ENCODE data around the gene MMP19. TPM values are rescaled to one million over a fixed set of nuclear protein-coding genes. Genes with fewer than 3 reads are reported as not detected.
"Not testable (repeated sequence)": the region's sequence is repeated elsewhere in the genome, so short reads cannot be mapped to it uniquely, and the experiment has no call there.

MMP19 gene
- 6.8 and 7.9 TPM in 2 replicates for total RNA-seq (2012; rRNA removed)

GRCh38 chr12:55842681-55843429, at the start of gene MMP19:
MMP19 (minus strand) TSS chr12:55842936; CDS start chr12:55842830, 106 bp downstream.
- Histone ChIP-seq H3K4me1 (ENCODE audit: control insufficient read depth, insufficient read depth, low read length) (peaks cover 55% of the 10 kb centered on the region), H3K9ac (ENCODE audit: low read depth, low read length) (peak within 1 kb of the TSS; percentile 88), H3K27me3 (ENCODE audit: control insufficient read depth, insufficient read depth, low read length) (no peaks in the 10 kb centered on the region), H3K4me3 (ENCODE audit: low read length) (peak within 1 kb of the TSS; percentile 71), H3K4me2 (ENCODE audit: low read length) (peak within 1 kb of the TSS; percentile 87), H3K9me3 (replicated peaks; ENCODE audit: low read length) (no peaks in the 10 kb centered on the region), H3K36me3 (ENCODE audit: insufficient read depth, low read length) (peaks cover 12% of the 10 kb centered on the region)

- H3K27me3 ChIP-seq (ENCODE audit: control insufficient read depth, insufficient read depth, low read length) = no peaks in the 10 kb centered on the region
- no peaks in the 10 kb centered on the region for H3K36me3 ChIP-seq (ENCODE audit: insufficient read depth, low read length)
- H3K4me3 ChIP-seq (ENCODE audit: low read length) = no peak overlapping the region
- no peaks in the 10 kb centered on the region for H3K9me3 ChIP-seq (replicated peaks; ENCODE audit: low read length)
- no peak overlapping the region for H3K9ac ChIP-seq (ENCODE audit: low read depth, low read length)
- H3K4me2 ChIP-seq (ENCODE audit: low read length) = no peak overlapping the region
- no peaks in the 10 kb centered on the region for H3K4me1 ChIP-seq (ENCODE audit: control insufficient read depth, insufficient read depth, low read length)
Measured at GRCh38 chr12:55891310-55891709, 48.6 kb upstream of the MMP19 start.

GRCh38 chr12:55885113-55885512, 42.4 kb upstream of the MMP19 start:
- Histone ChIP-seq H3K4me2 (ENCODE audit: low read length) (no peak overlapping the region), H3K36me3 (ENCODE audit: insufficient read depth, low read length) (no peaks in the 10 kb centered on the region), H3K9ac (ENCODE audit: low read depth, low read length) (no peak overlapping the region), H3K27me3 (ENCODE audit: control insufficient read depth, insufficient read depth, low read length) (no peaks in the 10 kb centered on the region), H3K9me3 (replicated peaks; ENCODE audit: low read length) (no peaks in the 10 kb centered on the region), H3K4me3 (ENCODE audit: low read length) (no peak overlapping the region), H3K4me1 (ENCODE audit: control insufficient read depth, insufficient read depth, low read length) (no peaks in the 10 kb centered on the region)

GRCh38 chr12:55877824-55878223, 35.1 kb upstream of the MMP19 start:
- Histone ChIP-seq H3K4me2 (ENCODE audit: low read length) (no peak overlapping the region), H3K36me3 (ENCODE audit: insufficient read depth, low read length) (no peaks in the 10 kb centered on the region), H3K4me3 (ENCODE audit: low read length) (no peak overlapping the region), H3K9me3 (replicated peaks; ENCODE audit: low read length) (no peaks in the 10 kb centered on the region), H3K4me1 (ENCODE audit: control insufficient read depth, insufficient read depth, low read length) (no peaks in the 10 kb centered on the region), H3K27me3 (ENCODE audit: control insufficient read depth, insufficient read depth, low read length) (no peaks in the 10 kb centered on the region), H3K9ac (ENCODE audit: low read depth, low read length) (no peak overlapping the region)

GRCh38 chr12:55875704-55876467, 33.1 kb upstream of the MMP19 start:
- no peaks in the 10 kb centered on the region for H3K9me3 ChIP-seq (replicated peaks; ENCODE audit: low read length)
- no peaks in the 10 kb centered on the region for H3K36me3 ChIP-seq (ENCODE audit: insufficient read depth, low read length)
- H3K4me2 ChIP-seq (ENCODE audit: low read length) = no peak overlapping the region
- no peaks in the 10 kb centered on the region for H3K4me1 ChIP-seq (ENCODE audit: control insufficient read depth, insufficient read depth, low read length)
- H3K27me3 ChIP-seq (ENCODE audit: control insufficient read depth, insufficient read depth, low read length) = no peaks in the 10 kb centered on the region
- H3K9ac ChIP-seq (ENCODE audit: low read depth, low read length) = no peak overlapping the region
- no peak overlapping the region for H3K4me3 ChIP-seq (ENCODE audit: low read length)

GRCh38 chr12:55874443-55874842, 31.7 kb upstream of the MMP19 start:
- no peak overlapping the region for H3K9ac ChIP-seq (ENCODE audit: low read depth, low read length)
- H3K9me3 ChIP-seq (replicated peaks; ENCODE audit: low read length) = no peaks in the 10 kb centered on the region
- no peaks in the 10 kb centered on the region for H3K4me1 ChIP-seq (ENCODE audit: control insufficient read depth, insufficient read depth, low read length)
- H3K4me2 ChIP-seq (ENCODE audit: low read length) = no peak overlapping the region
- no peak overlapping the region for H3K4me3 ChIP-seq (ENCODE audit: low read length)
- no peaks in the 10 kb centered on the region for H3K36me3 ChIP-seq (ENCODE audit: insufficient read depth, low read length)
- H3K27me3 ChIP-seq (ENCODE audit: control insufficient read depth, insufficient read depth, low read length) = no peaks in the 10 kb centered on the region

GRCh38 chr12:55866454-55867004, 23.8 kb upstream of the MMP19 start:
- H3K9ac ChIP-seq (ENCODE audit: low read depth, low read length); H3K4me3 ChIP-seq (ENCODE audit: low read length); H3K36me3 ChIP-seq (ENCODE audit: insufficient read depth, low read length); H3K4me2 ChIP-seq (ENCODE audit: low read length); H3K4me1 ChIP-seq (ENCODE audit: control insufficient read depth, insufficient read depth, low read length); H3K9me3 ChIP-seq (replicated peaks; ENCODE audit: low read length); H3K27me3 ChIP-seq (ENCODE audit: control insufficient read depth, insufficient read depth, low read length): not testable (repeated sequence)

GRCh38 chr12:55865327-55865726, 22.6 kb upstream of the MMP19 start:
- Histone ChIP-seq H3K4me2 (ENCODE audit: low read length) (no peak overlapping the region), H3K9ac (ENCODE audit: low read depth, low read length) (no peak overlapping the region), H3K4me3 (ENCODE audit: low read length) (no peak overlapping the region), H3K9me3 (replicated peaks; ENCODE audit: low read length) (no peaks in the 10 kb centered on the region), H3K36me3 (ENCODE audit: insufficient read depth, low read length) (no peaks in the 10 kb centered on the region), H3K27me3 (ENCODE audit: control insufficient read depth, insufficient read depth, low read length) (no peaks in the 10 kb centered on the region), H3K4me1 (ENCODE audit: control insufficient read depth, insufficient read depth, low read length) (no peaks in the 10 kb centered on the region)

- H3K36me3 ChIP-seq (ENCODE audit: insufficient read depth, low read length); H3K4me1 ChIP-seq (ENCODE audit: control insufficient read depth, insufficient read depth, low read length); H3K9ac ChIP-seq (ENCODE audit: low read depth, low read length); H3K9me3 ChIP-seq (replicated peaks; ENCODE audit: low read length); H3K4me3 ChIP-seq (ENCODE audit: low read length); H3K4me2 ChIP-seq (ENCODE audit: low read length); H3K27me3 ChIP-seq (ENCODE audit: control insufficient read depth, insufficient read depth, low read length): not testable (repeated sequence)
Measured at GRCh38 chr12:55862931-55863330, 20.2 kb upstream of the MMP19 start.

- Histone ChIP-seq H3K4me2 (ENCODE audit: low read length) (no peak overlapping the region), H3K27me3 (ENCODE audit: control insufficient read depth, insufficient read depth, low read length) (no peaks in the 10 kb centered on the region), H3K36me3 (ENCODE audit: insufficient read depth, low read length) (no peaks in the 10 kb centered on the region), H3K4me3 (ENCODE audit: low read length) (no peak overlapping the region), H3K9ac (ENCODE audit: low read depth, low read length) (no peak overlapping the region), H3K9me3 (replicated peaks; ENCODE audit: low read length) (no peaks in the 10 kb centered on the region), H3K4me1 (ENCODE audit: control insufficient read depth, insufficient read depth, low read length) (no peaks in the 10 kb centered on the region)
Measured at GRCh38 chr12:55862286-55862685, 19.6 kb upstream of the MMP19 start.

GRCh38 chr12:55861871-55862270, 19.1 kb upstream of the MMP19 start:
- no peaks in the 10 kb centered on the region for H3K4me1 ChIP-seq (ENCODE audit: control insufficient read depth, insufficient read depth, low read length)

More at GRCh38 chr12:55861871-55862270, 19.1 kb upstream of the MMP19 start:
- Histone ChIP-seq H3K27me3 (ENCODE audit: control insufficient read depth, insufficient read depth, low read length) (no peaks in the 10 kb centered on the region), H3K36me3 (ENCODE audit: insufficient read depth, low read length) (no peaks in the 10 kb centered on the region), H3K9ac (ENCODE audit: low read depth, low read length) (no peak overlapping the region), H3K9me3 (replicated peaks; ENCODE audit: low read length) (no peaks in the 10 kb centered on the region), H3K4me2 (ENCODE audit: low read length) (no peak overlapping the region), H3K4me3 (ENCODE audit: low read length) (no peak overlapping the region)

Data from skeletal muscle satellite cell (primary cell).